GM19397 (cell line): ENCODE results near the gene MDH2.
"Not testable (repeated sequence)": the region's sequence is repeated elsewhere in the genome, so short reads cannot be mapped to it uniquely, and the experiment has no call there.

Experiments used
- ATAC-seq: cut with Tn5 transposase; IDR thresholded peaks from one replicate; pipeline ENCODE4 v1.9.1; 2021; ENCODE audit warnings: mild to moderate bottlenecking, moderate library complexity; ENCODE audit not compliant: unreplicated experiment

Gene MDH2

DNA sequence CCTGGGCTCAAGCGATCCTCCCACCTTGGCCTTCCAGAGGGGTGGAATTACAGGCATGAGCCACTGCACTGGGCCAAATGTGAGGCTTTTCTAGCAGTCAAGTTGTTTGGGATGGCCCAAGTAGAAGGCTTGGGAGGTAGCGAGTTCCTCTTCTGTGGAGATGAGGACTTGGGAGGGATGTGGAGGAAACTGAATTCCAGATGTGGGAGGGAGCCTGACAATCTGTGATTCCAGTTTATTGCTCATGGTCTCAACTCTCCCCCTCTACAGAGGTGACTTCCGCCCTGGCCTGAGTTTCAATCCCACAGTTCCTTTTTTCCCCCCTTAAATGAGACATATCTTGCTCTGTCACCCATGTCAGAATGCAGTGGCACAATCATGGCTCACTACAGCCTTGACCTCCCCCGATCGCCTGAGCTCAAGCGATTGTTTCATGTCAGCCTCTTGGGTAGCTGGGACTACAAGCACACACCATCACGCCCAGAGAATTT, 3.5 kb upstream of the MDH2 start:
- no peak for ATAC-seq

DNA sequence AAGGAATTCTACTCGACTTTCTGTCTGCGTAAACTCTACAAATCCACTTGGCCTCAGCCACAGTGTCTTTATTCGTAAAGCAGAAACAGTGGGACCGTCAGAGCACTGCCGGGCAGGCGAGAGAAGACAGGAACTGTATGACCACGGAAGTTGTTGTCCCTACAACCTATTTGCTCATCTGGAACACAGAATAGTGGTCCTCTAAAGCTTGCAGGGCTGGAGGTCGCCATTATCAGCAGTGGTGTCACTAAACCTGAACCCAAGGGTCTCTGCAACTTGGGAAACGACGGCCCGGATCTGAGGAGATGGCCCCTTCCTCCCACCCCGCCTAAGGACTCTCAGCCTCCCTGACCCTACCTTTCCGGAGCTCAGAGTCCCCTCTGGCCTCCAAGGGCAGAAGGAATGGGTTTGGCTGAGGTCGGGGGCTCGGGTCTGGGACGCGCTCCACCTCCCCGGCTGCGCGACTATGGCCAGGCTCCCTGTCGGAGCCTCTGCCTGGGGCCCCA, 548 bp upstream of the MDH2 start:
- no peak for ATAC-seq

DNA sequence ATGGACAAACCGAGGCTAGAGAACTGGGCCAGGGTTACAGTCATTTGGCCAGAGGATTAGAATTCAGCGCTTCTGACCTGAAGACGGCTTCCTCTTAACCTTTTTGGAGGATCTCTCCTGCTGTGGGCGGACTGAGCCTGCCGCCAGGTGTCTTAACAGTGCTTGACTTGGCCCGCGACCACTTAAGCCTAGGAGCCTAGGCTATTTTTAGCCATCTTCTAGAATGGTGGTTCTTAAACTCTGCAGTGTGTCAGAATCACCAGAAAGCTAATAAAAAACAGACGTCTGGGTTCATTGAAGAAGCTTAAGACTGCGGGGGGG, 722 bp downstream of the MDH2 start:
- no peak for ATAC-seq

DNA sequence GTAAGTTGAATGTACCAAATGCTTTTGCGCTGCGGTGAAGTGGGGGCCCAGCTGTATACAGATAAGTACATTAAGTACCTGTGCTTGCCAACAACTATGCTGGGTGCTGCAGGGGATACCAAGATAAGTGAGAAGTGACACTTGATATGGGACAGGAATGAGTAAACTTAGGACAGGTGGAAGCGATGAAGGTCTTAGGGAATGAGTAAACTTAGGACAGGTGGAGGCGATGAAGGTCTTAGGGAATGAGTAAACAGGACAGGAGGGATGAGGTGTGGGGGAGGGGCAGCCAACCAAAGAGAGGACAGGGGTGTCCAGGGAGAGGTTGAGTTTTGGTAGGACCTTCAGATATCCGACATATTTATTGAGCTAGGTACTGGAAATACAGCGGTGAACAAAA, 1.4 kb downstream of the MDH2 start:
- ATAC-seq = no peak

DNA sequence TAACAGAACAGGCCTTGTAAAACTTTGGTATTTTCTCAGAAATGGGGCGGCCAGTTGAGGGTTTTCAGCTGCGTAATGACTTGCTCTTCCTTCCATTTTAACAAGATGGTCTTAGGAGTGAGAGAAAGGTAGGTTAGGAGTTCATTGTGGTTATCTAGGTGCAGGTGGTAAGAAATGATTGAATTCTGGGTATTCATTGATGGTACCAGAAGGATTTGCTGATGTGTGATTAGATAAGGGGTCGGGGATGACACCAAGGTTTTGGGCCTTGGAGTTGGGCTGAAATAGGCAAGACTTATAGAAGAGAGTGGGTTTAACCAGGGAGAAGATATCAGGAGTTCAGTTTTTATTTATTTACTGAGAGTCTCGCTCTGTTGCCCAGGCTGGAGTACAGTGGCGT, 2.6 kb downstream of the MDH2 start:
- no peak for ATAC-seq

DNA sequence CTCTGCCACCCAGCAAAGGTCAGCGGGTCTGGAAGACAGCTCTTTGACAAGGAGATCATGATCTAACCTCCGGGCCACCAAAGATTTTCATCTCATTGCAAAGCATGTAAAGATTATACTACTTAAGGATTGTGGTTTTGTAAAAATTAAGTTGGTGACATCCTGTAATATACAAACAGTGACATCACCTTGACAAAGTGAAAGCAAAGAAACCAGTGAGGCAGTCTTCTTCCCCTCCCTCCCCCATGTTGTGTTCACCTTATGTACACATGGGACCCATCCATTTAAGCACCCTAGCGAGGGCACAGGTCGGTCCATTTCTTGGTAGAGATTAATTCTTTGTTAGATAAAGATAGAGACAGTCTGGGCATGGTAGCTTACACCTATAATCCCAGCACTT, 3.9 kb downstream of the MDH2 start:
- ATAC-seq = no peak

DNA sequence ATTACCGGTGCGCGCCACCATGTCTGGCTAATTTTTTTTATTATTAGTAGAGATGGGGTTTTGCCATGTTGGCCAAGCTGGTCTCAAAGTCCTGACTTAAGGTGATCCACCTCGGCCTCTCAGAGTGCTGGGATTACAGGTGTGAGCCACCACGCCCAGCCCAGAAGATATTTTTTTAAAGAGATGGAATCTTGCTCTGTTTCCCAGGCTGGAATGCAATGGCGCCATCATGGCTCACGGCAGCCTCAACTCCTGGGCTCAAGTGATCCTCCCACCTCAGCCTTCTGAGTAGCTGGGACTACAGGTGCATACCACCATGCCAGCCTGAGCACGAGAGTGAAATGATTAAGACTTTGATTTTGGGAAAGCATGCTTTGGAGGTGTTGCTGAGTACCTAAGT, 4.8 kb downstream of the MDH2 start:
- not testable (repeated sequence) for ATAC-seq

DNA sequence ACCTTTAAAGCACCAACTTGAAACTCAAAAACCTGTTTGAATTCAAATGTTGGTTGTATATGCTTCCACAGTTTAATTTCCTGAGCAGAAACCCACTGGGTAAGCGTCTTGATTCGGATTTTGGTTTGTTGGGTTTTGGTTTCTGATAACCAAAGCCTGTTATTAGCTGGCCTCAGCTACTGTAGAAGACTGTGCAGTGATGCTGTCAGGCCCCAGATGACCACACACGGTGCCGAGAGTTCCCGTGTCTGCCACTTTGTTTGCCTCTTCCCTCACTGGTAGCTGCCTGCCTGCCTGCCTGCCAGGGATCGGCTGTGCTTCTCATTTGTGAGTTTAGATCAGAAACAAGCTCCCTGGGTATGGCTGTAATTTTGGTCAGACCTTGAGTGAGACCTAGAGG, 5.6 kb downstream of the MDH2 start:
- no peak for ATAC-seq

DNA sequence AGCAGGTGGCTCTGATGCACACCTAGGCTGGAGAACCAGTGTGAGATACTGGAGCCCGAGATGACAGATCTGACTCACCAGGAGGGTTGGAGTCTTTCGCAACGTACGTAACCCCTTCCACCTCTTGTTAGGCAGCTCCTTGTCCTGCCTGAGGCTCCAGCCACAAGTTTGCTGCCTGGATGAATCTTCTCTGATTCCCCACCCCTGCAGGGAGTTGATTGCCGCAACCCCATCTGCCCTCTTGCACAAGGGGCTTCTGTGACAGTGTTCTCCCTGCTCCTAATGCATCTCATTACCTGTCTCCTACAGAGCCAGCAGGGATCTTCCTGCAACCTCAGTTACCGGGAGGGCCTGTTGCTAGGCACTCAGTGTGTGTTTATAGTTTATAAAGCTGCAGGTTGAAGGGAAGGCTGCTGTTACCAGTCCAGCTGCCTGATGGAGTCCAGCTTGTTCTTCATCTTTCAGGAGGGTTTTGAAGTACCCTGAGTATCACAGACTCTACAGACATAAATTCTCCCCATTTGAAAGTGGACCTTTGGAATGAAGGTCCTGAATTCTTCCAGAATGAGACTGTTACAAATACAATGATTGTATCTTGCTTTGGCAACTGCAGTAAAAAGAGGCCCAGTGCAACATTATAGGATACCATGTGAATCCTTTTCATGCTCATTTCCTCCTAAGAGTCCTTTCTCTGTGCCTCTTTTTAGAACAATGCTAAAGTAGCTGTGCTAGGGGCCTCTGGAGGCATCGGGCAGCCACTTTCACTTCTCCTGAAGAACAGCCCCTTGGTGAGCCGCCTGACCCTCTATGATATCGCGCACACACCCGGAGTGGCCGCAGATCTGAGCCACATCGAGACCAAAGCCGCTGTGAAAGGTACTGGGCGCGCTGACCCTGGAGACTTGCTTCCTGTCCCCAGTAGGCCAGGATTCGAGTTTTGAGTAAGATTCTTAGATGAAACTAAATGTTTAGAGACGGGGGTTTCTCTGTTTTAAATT, 6.5 kb downstream of the MDH2 start:
- no peak for ATAC-seq

DNA sequence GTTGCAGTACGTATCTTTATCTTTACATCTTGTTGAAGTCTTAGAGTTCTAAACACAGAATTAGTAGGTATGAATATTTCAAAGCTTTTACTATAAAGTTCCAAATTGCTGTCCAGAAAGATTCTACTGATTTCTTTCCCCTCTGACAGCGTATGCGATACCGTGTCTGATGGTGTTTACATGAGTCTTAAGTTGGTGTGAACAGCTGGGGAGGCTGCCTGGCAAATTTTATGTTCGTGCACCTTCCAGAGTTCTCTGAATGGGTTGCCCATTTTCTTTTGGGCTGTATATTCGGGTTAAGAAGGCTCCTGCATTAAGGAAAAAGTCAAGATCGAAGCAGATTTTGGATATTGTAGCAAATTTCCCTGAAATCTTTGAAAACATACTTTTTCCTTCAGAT, 8.3 kb downstream of the MDH2 start:
- ATAC-seq = no peak

DNA sequence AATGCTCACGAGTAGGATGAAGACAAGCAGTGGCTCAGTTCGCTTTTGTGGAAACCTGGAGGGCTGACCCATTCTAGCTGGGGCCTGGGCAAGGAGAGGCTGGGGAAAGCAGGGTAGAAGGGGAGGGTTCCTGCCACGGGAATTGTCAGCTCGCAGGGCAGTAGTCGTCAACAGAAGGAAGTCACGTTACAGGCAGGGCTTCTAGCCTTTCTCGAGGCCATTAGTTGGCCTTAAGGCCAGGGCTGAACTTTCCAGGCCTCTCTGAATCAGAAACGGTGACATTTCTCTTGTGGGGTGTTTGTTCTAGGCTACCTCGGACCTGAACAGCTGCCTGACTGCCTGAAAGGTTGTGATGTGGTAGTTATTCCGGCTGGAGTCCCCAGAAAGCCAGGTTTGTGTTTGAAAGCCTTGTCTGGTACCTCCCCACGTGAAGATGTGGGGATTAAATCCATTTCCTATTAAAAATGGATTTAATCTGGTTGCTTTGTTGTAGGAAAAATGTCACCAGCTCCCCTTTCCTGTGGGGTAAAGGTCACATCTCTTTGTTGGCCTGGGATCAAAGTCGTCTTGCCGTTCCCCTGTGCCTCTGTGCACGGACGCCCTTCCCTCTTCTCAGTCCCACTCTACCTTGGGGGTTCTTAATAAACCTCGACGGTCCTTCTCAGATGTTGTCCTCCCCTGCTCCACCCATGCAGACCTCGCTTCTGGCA, 9.4 kb downstream of the MDH2 start:
- no peak for ATAC-seq

DNA sequence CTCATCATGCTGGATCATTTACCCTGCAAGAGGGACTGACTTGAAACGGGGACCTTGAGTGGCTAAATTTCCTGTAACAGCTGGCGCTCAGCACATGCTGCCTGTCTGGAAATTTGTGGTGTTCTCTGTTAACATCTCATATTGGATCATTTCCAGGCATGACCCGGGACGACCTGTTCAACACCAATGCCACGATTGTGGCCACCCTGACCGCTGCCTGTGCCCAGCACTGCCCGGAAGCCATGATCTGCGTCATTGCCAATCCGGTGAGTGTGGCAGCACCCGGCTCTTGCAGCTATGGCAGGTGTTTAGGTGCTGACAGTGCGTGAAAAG, 9.9 kb downstream of the MDH2 start:
- no peak for ATAC-seq

DNA sequence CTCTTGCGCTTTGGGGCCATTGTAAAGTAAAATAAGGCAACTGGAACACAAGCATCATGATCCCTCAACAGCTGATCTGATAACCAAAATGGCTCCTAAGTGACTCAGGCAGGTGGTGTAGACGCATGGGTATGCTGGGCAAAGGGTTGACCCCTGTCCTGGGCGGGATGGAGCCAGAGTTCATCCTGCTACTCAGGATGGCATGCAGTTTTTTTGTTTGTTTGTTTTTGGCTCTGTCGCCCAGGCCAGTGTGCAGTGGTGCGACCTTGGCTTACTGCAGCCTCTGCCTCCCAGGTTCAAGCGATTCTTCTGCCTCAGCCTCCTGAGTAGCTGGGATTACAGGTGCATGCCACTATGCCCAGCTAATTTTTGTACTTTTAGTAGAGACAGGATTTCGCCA, 10.8 kb downstream of the MDH2 start:
- not testable (repeated sequence) for ATAC-seq

DNA sequence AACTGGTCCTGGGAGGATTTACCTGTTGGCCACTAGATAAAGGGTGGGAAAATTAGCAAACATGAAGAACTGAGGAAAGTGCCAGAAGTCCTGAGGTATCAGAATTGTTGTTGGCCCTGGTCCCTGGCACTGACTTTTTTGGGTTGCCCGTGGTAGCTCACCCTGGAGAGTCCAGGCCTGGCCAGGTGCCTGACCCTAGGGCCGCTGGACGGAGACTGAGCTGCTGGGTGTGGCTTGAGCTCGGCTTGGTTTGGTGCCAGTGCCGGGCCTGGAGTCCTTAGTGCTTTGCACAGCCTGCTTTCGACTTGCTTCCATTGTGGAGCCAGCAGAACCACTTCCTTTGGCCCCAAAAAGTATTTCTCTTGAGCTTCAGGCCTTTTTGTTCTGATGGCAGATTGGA, 12.9 kb downstream of the MDH2 start:
- ATAC-seq = no peak

DNA sequence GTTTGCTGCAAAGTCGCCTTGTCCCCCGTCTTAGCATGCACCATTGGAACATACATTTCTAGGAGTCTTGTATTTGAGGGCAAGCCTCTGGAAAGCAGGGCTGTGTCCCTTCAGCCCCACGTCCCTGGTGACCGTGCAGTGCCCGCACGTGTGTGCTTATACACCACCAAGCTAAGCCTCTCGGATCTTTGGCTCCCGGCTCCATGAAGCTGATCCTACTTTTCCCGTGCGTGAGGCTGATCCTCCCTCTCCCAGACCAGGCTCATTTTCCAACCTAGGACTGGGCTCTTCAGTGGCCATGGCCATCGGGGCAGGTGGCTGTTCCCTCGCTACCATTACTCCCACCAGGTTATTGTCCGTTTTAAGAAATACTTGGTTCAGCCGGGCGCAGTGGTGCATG, 14.3 kb downstream of the MDH2 start:
- no peak for ATAC-seq

DNA sequence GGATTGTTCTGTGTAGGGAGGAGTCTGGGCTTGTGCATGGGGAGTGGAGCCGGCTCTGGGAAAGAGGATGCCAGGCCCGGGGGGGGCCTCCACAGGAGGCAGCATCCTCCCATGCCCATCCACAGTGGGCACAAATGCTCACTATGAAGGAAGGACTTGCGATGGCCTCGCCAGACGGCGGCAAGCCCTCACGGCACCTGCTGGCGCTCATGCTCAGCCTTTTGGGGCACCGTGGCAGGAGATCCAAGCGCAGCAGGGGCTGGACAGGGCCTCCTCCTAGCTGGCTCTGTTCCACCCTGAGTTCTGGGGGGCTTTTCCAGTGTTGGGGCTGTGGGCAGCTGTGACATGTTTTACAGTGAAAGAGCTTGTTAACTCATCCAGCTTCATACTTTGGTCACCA, 15.2 kb downstream of the MDH2 start:
- no peak for ATAC-seq

DNA sequence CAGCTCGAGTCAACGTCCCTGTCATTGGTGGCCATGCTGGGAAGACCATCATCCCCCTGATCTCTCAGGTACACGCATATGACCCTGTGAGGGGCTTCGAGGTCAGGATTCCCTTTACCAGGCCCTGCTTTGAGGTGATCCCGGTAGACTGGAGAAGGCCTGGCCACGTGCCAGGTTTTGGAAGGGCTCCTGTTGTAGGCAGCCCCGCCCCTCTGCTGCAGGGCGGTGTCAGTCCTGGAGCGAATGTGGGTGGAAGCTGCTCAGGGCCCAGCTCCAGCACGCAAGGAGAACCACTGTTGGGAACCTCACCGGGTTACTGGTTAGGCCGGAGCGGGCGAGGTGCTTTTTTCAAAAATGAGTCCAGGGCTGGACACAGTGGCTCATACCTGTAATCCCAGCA, 15.6 kb downstream of the MDH2 start:
- no peak for ATAC-seq

DNA sequence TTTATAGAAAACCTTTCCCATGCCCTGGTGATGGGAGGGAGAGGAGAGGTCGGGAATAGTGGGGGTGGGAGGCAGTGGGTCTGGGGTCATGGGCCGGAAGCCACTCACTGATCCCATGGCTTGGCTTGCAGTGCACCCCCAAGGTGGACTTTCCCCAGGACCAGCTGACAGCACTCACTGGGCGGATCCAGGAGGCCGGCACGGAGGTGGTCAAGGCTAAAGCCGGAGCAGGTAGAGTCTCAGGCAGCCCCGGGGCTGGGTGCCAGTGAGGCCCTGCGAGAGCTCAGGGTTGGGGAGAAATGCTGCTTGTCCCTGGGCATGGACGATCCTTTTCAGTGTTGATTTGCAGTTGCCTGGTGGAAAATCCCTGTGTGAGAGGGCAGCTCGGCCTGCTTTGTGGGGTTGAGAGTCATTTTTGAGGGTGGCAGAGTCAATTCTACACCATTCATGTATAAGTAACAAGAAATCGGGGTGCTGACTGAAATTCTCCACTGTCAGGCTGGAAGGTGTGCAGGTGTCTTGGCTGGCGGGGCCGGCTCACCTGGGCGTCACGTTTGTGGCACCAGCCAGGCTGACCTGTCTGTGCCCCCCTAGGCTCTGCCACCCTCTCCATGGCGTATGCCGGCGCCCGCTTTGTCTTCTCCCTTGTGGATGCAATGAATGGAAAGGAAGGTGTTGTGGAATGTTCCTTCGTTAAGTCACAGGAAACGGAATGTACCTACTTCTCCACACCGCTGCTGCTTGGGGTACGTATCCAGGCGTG, 16.5 kb downstream of the MDH2 start:
- ATAC-seq = no peak

DNA sequence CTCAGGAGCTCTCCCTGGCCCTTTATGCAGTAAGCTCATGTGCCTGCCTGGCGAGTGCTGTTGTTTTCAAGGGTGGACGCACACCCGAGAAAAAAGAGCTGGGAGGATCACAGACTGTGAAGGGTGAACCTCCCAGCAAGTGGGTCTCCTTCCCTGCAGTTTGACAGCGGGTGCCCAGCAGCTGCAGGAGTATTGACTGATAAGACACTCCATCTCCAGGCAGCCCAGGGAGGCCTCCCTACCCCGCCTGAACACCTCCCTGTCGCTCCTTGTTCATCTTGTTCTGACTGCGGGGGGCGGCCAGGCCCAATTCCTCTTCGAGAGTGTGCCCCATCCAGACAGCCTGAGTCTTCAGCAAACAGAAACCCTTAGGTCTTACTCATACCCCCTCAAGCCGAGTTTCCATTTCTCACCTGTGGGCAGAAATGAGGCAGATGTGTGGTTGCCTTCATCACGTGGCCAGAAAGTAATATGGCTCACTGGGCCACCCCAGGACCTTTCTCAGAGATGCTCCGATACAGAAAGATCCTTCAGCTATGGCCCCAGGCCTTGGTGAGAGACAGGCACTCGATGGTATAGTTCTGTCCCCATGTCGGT, 17.2 kb downstream of the MDH2 start:
- no peak for ATAC-seq

DNA sequence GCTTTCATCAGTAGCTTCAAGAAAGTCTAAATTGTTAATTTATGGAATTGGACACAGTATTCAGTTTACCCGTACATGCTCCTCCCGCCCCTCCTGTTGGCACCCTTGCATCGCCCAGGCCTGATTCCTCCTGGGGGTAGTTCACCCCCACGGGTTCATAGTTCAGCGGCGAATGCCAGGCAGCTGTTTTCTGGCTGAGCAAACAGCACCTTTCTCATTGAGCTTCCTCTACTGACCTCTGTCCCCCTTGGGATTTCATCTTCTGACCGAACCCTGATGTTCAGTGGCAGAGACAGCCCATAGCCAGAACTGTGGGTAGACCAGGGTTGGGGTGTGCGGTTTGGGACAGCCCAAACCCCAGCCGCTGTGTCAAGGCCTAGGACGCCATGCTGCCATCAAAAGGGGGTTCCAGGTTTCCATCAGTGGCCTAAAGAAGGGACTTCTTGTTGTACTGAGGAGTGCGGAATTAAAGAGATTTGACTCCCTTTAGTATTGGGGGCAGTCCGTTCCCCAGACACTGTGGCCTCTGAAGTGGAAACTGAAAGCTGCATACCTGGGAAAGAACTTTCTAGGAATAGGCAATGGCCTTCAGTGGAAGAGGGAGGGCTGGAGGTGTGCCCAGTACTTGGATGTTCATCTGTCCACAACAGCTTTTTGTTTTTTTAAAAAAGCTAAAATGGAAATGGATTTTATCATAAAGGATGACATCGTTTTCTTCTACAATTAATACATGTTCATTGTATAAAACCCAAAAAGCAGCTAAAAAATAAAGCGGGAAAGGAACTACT, 19.0 kb downstream of the MDH2 start:
- no peak for ATAC-seq
